Fibroblast of villous mesenchyme (primary cell): ENCODE results near the gene RIMS4. TPM values are rescaled to one million over a fixed set of nuclear protein-coding genes. Genes with fewer than 3 reads are reported as not detected.

Experiments
- DNase-seq: peaks from one replicate; pipeline ENCODE4 v3.0.0-alpha.2; 2010; ENCODE audit warnings: low read depth
- H3K4me3 ChIP-seq: 2 replicates; pipeline ENCODE4 v1.5.1; 2011; ENCODE audit warnings: low read depth, mild to moderate bottlenecking, low read length
- total RNA-seq: library from RNA; depleted of rRNA; stranded (reverse); fragments of >200 nt; gene quantifications from 2 replicates; pipeline ENCODE4 v1.2.3, GENCODE V29; 2012
- TF ChIP-seq, protein P1 (sequence below): IDR thresholded peaks from 2 replicates; pipeline ENCODE4 v1.5.1; 2012; ENCODE audit warnings: low read depth, mild to moderate bottlenecking, low read length; ENCODE audit not compliant: insufficient read depth

RIMS4 gene
- total RNA-seq, 1 donor, result not detected

DNA sequence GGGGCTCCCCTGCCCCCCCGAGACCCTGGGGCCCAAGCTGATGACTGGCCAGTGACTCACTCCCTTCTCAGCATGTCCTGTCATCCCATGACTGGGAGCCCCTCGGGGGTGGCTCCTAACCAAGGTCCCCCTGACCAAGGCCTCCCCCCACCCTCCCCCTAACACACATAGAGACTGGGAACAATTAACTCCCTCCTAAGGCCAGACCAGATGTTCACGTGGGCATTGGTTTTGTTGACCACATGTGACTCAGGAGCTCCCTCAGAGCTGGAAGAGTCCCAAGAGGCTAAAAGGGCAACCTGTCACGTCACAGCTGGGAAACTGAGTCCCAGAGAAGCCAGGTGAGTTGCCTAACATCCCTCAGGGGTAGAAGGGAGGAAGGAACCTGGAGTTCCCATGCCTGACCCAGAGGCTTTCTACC, 105.8 kb downstream of the RIMS4 start:
- DNase-seq, result peak; percentile 68
- TF ChIP-seq, protein P1, sequence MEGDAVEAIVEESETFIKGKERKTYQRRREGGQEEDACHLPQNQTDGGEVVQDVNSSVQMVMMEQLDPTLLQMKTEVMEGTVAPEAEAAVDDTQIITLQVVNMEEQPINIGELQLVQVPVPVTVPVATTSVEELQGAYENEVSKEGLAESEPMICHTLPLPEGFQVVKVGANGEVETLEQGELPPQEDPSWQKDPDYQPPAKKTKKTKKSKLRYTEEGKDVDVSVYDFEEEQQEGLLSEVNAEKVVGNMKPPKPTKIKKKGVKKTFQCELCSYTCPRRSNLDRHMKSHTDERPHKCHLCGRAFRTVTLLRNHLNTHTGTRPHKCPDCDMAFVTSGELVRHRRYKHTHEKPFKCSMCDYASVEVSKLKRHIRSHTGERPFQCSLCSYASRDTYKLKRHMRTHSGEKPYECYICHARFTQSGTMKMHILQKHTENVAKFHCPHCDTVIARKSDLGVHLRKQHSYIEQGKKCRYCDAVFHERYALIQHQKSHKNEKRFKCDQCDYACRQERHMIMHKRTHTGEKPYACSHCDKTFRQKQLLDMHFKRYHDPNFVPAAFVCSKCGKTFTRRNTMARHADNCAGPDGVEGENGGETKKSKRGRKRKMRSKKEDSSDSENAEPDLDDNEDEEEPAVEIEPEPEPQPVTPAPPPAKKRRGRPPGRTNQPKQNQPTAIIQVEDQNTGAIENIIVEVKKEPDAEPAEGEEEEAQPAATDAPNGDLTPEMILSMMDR, result no peak
- no peak overlapping the region for H3K4me3 ChIP-seq

DNA sequence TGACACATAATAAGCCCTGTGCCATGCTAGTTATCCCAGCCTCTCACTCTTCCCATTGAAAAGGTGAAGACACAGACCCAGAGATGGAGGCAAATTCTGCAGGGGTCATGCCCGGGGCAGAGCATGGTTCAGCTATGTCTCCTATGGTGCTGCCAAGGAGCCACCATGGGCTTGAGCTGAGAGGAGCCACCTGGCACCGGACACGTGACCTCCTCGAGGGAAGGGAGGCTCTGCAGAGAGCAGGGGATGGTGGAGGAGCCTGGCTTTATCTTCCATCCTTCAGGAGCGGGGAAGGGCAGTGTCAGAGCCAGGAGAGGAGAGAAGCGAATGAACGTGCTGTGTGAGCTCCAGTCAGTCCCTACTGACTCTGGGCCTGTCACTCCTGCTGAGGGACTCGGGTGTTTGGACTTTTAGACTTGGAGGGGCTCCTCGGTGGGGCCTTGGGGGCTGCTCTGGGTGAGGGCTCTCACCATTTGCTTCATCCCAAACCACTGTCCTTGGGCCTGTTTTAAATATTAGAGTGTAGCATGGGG, 106.3 kb downstream of the RIMS4 start:
- TF ChIP-seq, protein P1, result no peak
- DNase-seq, result no peak
- H3K4me3 ChIP-seq, result no peak overlapping the region

DNA sequence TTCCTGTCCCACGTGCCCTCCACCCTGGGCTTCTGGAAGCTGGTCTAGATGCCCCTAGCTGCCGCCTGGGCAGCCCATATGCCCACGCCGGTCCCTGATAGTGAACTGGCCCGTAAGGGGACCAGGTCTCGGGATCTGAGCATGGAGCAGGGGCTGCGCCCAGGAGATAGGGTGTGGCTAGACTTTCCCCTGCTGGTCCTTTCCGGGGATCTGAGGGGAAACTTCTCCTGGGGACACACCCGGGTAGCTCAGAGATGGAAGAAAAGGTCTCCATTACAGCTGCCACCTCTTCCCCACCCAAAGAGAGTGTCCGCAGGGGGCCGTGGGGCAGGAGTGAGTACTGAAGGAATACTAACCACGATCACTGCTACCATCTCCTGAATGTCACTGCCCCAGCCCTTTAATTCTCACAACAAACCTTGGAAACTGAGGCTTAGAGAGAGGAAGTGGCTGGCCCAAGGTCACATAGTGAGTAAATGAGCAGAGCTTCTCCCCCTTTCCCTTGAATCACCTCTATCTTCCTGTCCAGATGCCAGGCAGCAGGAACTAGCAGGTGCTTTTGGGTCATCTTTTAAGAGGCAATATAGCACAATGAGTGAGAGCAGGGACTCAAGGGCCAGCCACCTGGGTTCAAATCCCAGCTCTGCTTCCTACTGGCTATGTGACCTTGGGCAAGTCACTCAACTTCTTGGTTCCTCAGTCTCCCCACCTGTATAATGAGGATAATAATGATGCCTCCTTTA, 107.0 kb downstream of the RIMS4 start:
- DNase-seq, result no peak
- TF ChIP-seq, protein P1, result no peak
- no peak overlapping the region for H3K4me3 ChIP-seq

DNA sequence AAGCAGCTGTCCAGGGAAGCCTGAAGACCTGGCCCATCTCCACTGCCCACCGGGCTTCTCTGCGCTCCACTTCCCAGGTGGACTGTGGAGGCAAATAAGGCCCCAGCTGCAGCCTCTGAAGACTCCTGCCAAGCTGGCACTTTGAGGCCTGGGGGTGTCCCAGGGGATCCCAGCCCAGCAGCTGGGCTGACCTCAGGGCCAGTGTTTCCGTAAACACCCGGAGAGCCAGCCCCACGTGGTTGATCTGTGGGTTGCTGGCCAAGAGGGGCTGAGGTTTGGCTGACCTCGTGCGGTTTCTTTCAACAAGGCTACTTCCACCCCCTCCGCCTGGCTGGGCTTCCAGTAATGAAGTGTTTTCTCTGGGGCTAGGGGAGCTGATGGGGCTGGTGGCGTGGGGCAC, 107.6 kb downstream of the RIMS4 start:
- H3K4me3 ChIP-seq, result no peak overlapping the region
- DNase-seq, result peak; percentile 98
- TF ChIP-seq, protein P1, result no peak

DNA sequence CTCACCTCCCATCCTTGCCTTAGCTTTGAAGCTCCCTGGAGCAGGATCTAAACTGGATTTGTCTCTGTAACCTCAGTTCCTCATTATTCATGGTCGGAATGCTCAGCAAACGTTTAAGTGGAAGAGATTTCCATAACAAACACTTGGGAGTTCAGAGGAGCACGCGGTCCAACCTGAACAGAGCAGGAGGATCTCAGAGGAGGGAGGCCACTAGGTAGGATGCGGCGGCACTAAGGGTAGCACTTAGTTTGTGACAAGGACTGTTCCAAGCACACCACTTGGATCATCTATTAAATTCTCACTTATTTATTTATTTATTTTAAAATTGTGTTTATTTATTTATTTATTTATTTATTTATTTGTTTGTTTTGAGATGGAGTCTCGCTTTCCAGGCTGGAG, 108.5 kb downstream of the RIMS4 start:
- H3K4me3 ChIP-seq, result no peak overlapping the region
- DNase-seq, result no peak
- TF ChIP-seq, protein P1, result no peak

Other genes with a start within 250 kb of the RIMS4 start
- 160 and 220 TPM in 2 replicates for gene PKIG, start 228.0 kb downstream of the RIMS4 start, total RNA-seq
- 6.4 and 10.4 TPM in 2 replicates for gene ADA, start 158.8 kb downstream of the RIMS4 start, total RNA-seq
- gene CCN5, start 95.2 kb downstream of the RIMS4 start, total RNA-seq, result 0.32 and 1.7 TPM in 2 replicates
- 0.32 and 1.7 TPM in 2 replicates for gene KCNK15, start 64.7 kb downstream of the RIMS4 start, total RNA-seq
- 93.7 and 147 TPM in 2 replicates for gene YWHAB, start 75.2 kb upstream of the RIMS4 start, total RNA-seq
- gene PABPC1L, start 99.5 kb upstream of the RIMS4 start, total RNA-seq, result 10.8 and 11.0 TPM in 2 replicates
- gene TOMM34, start 149.9 kb upstream of the RIMS4 start, total RNA-seq, result 15.1 and 22.0 TPM in 2 replicates
- 28.0 and 35.8 TPM in 2 replicates for gene STK4, start 156.0 kb upstream of the RIMS4 start, total RNA-seq